Parathyroid adenoma (tissue), 2 donors: ENCODE measurements around the gene PNMT.
A peak's percentile ranks its signal among the peaks of the same experiment; 100 is the strongest.

Experiments used
- H2AFZ ChIP-seq: fragments of 300-600 bp; sonication (generic); one replicate; pipeline ENCODE4 v1.7.0; 2017; ENCODE audit warnings: antibody characterized with exemption, mild to moderate bottlenecking
- H3K27ac ChIP-seq: fragments of 300-600 bp; sonication (generic); one replicate; pipeline ENCODE4 v1.7.0; 2017
- H3K27me3 ChIP-seq: fragments of 300-600 bp; sonication (generic); one replicate; pipeline ENCODE4 v1.7.0; 2017; ENCODE audit warnings: low read length; ENCODE audit not compliant: control insufficient read depth, insufficient read depth
- H3K36me3 ChIP-seq: fragments of 300-600 bp; sonication (generic); one replicate; pipeline ENCODE4 v1.7.0; 2017; ENCODE audit warnings: low read length; ENCODE audit not compliant: control insufficient read depth, insufficient read depth
- H3K4me1 ChIP-seq: fragments of 300-600 bp; sonication (generic); one replicate; pipeline ENCODE4 v1.7.0; 2017; ENCODE audit warnings: control low read depth
- H3K4me2 ChIP-seq: fragments of 300-600 bp; sonication (generic); one replicate; pipeline ENCODE4 v1.7.0; 2017; ENCODE audit warnings: low read length
- H3K4me3 ChIP-seq: fragments of 300-600 bp; sonication (generic); one replicate; pipeline ENCODE4 v1.7.0; 2017; ENCODE audit warnings: low read depth, low read length
- H3K79me2 ChIP-seq: fragments of 300-600 bp; sonication (generic); one replicate; pipeline ENCODE4 v1.7.0; 2017; ENCODE audit warnings: control low read depth
- H3K9ac ChIP-seq: fragments of 300-600 bp; sonication (generic); one replicate; pipeline ENCODE4 v1.7.0; 2017; ENCODE audit warnings: mild to moderate bottlenecking
- H3K9me3 ChIP-seq: fragments of 300-600 bp; sonication (generic); one replicate; pipeline ENCODE4 v1.7.0; 2017; ENCODE audit warnings: low read length; ENCODE audit not compliant: control insufficient read depth
- TF ChIP-seq, protein P1 (sequence below): fragments of 300-600 bp; sonication (generic); IDR thresholded peaks from one replicate; pipeline ENCODE4 v1.7.0; 2017; ENCODE audit warnings: antibody characterized with exemption, mild to moderate bottlenecking
- donor health status: primary hyperparathyroidism.

The PNMT gene

DNA sequence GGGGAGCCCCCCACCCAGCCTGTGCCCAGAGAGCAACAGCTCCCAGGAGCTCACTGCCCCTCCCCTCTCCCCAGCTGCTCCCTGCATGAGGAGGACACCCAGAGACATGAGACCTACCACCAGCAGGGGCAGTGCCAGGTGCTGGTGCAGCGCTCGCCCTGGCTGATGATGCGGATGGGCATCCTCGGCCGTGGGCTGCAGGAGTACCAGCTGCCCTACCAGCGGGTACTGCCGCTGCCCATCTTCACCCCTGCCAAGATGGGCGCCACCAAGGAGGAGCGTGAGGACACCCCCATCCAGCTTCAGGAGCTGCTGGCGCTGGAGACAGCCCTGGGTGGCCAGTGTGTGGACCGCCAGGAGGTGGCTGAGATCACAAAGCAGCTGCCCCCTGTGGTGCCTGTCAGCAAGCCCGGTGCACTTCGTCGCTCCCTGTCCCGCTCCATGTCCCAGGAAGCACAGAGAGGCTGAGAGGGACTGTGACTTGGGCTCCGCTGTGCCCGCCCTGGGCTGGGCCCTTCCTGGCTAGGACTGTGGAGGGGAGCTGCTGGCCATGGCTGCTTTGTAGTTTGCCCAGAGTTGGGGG is 2.5 kb upstream of the PNMT start:
- Histone ChIP-seq H3K9me3 (no peaks in the 10 kb centered on the region), H3K9ac (no peak overlapping the region), H3K27me3 (no peaks in the 10 kb centered on the region), H2AFZ (peak overlapping the region; percentile 57), H3K36me3 (no peaks in the 10 kb centered on the region), H3K4me1 (peaks cover 55% of the 10 kb centered on the region), H3K4me3 (no peak overlapping the region), H3K79me2 (no peaks in the 10 kb centered on the region), H3K4me2 (no peak overlapping the region), H3K27ac (peak overlapping the region; percentile 74)
- TF ChIP-seq, protein P1, sequence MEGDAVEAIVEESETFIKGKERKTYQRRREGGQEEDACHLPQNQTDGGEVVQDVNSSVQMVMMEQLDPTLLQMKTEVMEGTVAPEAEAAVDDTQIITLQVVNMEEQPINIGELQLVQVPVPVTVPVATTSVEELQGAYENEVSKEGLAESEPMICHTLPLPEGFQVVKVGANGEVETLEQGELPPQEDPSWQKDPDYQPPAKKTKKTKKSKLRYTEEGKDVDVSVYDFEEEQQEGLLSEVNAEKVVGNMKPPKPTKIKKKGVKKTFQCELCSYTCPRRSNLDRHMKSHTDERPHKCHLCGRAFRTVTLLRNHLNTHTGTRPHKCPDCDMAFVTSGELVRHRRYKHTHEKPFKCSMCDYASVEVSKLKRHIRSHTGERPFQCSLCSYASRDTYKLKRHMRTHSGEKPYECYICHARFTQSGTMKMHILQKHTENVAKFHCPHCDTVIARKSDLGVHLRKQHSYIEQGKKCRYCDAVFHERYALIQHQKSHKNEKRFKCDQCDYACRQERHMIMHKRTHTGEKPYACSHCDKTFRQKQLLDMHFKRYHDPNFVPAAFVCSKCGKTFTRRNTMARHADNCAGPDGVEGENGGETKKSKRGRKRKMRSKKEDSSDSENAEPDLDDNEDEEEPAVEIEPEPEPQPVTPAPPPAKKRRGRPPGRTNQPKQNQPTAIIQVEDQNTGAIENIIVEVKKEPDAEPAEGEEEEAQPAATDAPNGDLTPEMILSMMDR, result peak; percentile 34

GRCh38 chr17:39666231-39666600 is 2.0 kb upstream of the PNMT start:
- TF ChIP-seq, protein P1, result no peak

DNA sequence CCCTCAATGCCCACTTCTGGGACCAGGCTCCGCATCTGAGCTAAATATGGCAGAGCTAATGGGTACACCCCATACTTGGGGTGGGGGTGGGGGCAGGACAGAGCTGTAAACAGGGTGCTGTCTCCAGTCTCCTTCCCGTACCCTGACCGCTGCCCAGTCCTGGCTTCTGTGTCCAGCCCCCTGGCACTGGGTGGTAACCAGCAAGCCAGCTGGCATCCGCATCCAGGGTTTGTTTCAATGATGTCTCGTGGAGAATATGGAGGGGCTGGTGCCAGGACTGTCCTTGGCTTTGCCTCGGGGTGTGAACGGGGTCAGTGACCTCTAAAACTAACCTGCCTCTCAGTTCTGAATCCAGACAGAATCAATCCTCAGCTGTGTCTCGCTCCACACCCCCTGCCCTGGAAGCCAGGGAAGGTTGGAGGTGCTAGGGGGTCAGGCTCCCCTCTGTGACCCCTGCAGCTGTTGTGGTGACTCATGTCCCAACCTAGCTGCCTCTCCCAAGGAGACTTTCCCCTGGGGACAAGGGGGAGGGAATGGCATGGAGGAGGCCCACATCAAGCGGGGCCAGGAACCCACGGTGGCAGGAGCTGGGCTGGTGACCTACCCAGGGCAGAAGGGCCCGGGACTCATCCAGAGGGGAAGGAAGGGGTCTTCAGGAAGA is 1.5 kb upstream of the PNMT start:
- no peaks in the 10 kb centered on the region for H3K36me3 ChIP-seq
- peaks cover 63% of the 10 kb centered on the region for H3K4me1 ChIP-seq
- no peak overlapping the region for H3K4me2 ChIP-seq
- no peak overlapping the region for H3K4me3 ChIP-seq
- H3K9ac ChIP-seq, result no peak overlapping the region
- H3K27me3 ChIP-seq, result no peaks in the 10 kb centered on the region
- peak overlapping the region; percentile 81 for H3K27ac ChIP-seq
- no peaks in the 10 kb centered on the region for H3K79me2 ChIP-seq
- H2AFZ ChIP-seq, result peak overlapping the region; percentile 65
- TF ChIP-seq, protein P1, result no peak
- no peaks in the 10 kb centered on the region for H3K9me3 ChIP-seq

More at GRCh38 chr17:39666231-39666600, 2.0 kb upstream of the PNMT start:
- H3K9ac ChIP-seq, result no peak overlapping the region
- H3K4me2 ChIP-seq, result no peak overlapping the region
- H3K4me1 ChIP-seq, result peaks cover 58% of the 10 kb centered on the region
- no peaks in the 10 kb centered on the region for H3K9me3 ChIP-seq
- H3K27me3 ChIP-seq, result no peaks in the 10 kb centered on the region
- peak overlapping the region; percentile 74 for H3K27ac ChIP-seq
- no peak overlapping the region for H3K4me3 ChIP-seq
- no peaks in the 10 kb centered on the region for H3K36me3 ChIP-seq
- no peaks in the 10 kb centered on the region for H3K79me2 ChIP-seq
- no peak overlapping the region for H2AFZ ChIP-seq

GRCh38 chr17:39667262-39667944 is 850 bp upstream of the PNMT start:
- Histone ChIP-seq H3K4me3 (no peak overlapping the region), H3K9ac (no peak overlapping the region), H3K4me1 (peaks cover 65% of the 10 kb centered on the region), H2AFZ (peak overlapping the region; percentile 65), H3K36me3 (no peaks in the 10 kb centered on the region), H3K79me2 (no peaks in the 10 kb centered on the region), H3K9me3 (no peaks in the 10 kb centered on the region), H3K27ac (peak overlapping the region; percentile 81), H3K27me3 (no peaks in the 10 kb centered on the region), H3K4me2 (peak overlapping the region; percentile 68)
- TF ChIP-seq, protein P1, result no peak
